TTC549 (cell line): ENCODE results near the gene LY6G6F.
A peak's percentile ranks its signal among the peaks of the same experiment; 100 is the strongest.

Source experiments
- FAIRE-seq: peaks from 2 replicates; lab custom pipeline; 2012; peaks lifted over from hg19 to GRCh38; lab: Jason Lieb, UNC

Gene LY6G6F

DNA sequence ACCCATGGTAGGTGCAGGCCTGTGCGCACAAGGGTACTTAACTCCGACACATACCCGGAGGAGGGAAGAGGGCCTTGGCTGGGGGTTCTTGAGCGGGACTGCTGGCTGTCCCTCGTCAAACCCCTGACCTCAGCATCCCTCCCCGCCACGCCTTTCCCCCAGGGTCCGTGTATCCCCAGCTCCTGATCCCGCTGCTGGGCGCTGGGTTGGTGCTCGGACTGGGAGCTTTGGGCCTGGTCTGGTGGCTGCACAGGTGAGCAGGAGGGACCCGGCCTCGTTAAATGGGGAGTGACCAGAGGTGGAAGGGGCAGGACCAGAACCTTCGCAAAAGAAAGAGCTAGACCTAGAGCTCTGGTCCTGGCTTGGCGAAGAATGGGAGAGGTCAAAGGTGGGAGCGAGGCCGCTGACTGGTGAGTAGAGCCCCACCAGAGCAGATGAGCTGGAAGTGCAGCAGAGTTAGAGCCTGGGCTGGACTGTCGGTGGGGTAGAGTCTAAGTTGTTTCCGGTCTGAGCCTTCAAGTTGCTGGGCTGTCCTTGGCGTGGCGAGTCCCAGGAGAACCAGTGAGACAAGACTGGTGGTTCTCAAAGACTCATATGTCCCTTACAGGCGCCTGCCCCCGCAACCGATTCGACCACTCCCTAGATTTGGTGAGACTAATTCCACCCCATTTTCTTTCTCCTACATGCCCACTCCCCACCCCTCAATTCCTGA, 17.5 kb downstream of the LY6G6F start:
- FAIRE-seq = no peak

DNA sequence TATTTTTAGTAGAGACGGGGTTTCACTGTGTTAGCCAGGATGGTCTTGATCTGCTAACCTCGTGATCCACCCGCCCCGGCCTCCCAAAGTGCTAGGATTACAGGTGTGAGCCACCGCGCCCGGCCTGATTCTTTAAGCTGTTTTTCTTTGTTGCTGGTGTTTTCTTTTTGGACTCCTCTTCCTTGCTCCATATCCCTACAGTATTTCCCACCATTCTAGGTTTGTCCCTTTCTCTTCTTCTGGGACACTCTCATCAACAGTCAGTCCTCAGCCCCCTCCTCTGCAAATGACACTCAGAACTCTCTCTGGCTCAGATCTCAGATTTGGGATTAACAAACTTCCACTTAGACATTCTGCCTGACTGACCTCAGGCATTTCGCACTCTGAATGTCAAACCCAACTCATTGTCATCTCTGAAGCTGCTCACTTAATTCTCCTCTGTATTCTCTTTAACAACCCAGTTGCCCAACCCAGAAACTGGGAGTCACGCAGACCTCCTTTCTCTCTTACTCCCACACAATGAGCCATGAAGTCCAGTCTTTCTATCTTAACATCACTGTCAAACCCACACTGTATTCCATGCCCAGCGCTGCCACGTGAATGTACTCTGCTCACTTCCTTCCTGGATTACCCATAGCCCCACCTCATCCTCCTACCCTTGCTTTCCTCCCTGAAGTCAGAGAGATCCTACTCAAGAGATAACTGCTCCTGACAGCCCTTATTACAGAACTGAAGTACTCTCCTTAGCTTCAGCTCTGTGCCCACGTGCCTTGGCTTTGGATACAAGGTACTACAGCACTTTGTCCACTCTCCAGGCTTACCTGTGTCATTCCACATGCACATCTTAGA, 19.1 kb downstream of the LY6G6F start:
- no peak for FAIRE-seq

DNA sequence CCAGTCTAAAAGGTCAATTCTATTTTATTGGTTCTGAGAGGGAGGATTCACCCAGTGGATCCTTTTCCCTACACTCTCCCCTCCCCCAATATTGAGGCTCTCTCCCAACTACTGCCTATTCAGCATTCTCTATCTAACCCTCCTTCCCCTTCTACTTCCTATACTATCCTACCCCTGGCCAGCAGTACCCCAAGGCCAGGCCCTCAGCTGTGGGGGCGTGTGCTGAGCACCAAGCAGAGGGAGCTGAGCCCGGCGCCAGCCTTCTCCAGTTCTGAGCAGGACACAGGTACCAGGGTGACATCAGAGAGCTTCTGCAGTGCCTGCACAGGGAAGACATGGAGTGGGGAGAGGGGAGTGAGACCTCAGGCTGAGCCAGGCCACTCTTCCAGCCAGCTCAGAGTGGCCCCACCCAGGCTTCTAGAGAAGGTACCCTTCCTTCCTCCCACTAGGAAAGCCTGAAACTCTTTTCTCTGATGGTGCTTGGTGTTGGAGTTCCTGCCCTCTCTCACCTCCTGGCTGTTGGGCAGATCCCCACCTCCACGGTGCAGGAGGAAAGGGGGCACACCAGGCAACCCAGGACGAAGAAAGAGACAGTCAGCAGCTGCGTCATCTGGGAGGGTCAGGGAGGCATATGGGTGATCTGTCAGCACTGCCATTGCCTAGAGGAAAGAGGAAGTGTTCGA, 20.5 kb downstream of the LY6G6F start:
- FAIRE-seq = no peak

DNA sequence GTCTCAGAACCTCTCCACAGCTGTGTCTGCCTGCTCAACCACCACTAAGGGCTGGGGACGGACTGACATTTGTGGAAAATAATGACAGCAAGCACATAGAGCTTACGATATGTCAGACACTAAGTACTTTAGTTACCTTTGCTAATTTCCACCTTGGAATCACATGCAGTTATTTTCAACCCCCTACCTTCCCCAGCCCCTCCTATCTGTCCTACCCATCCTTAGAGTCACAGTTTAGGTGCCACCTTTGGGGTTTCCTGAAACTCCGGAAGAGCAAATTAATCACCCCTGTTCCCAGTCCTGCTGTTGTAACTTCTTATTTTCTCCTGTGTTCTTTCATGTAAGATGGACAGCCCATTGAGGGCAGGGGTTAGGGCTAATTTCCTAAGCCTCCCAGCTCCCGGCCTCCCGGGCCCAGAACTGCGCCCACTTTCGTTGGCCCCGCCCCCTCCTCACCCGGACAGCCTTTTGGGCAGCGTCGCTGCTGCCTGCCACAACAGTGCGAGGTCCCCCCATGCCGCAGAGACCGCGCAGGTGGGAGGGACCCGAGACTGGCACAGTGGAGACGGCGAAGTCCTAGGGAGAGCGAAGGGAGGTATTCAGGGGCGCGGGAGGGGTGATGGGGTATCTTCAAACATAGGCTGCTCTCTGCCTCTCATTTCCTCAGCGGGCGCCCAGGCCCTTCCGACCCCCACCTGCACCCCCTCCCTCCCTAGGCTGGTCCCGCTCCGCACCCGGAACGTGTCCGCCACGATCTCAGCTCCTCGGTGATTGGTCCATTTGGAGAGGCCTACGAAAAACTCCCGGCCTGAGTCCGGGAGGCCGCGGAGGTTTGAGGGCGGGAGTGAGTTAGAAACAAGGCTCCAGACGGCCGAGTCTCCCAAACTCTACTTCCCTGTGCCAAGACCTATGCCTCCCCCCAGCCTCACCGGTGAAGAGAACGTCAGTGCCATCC, 21.3 kb downstream of the LY6G6F start:
- FAIRE-seq = no peak

DNA sequence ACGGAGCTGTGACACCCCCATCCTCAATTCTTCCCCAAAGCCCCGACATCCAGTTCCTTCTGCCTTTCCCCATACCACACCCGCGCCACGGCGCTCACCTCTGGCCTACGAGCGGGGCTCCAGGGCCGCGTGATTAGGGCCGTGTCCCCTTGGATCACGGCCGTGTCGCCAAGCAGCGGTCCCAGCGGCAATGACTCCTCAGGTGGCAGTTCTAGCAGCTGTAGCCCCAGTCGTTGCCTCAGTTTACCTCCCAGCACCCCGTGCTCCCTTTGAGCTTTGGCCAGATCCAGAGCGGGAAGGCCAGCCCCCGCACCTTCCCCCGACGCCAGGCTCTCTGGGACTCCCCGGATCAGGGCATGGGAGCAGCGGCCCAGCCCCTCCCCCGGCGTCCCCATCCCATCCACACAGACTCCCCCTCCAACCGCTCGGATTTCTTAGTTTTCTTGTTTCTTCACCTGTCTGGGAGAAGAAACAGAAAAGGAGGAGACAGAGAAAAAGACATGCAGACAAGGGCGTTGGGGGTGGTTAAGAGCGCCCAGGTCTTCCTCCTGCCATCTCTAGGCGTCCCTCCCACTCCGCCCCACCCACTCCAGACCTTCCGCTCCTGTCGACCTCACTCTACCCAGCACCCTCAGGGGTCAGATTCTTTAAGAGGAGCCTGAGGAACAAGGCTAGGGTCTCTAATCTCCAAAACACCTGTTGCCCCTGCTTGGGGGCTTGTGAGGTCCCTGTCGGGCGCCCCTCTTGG, 22.3 kb downstream of the LY6G6F start, which contains the start of gene DDAH2:
TSS of gene DDAH2 (minus strand) at position 533 of the 748 bp plus-strand sequence. CDS start at position 395, 138 bp downstream.
- no peak for FAIRE-seq

DNA sequence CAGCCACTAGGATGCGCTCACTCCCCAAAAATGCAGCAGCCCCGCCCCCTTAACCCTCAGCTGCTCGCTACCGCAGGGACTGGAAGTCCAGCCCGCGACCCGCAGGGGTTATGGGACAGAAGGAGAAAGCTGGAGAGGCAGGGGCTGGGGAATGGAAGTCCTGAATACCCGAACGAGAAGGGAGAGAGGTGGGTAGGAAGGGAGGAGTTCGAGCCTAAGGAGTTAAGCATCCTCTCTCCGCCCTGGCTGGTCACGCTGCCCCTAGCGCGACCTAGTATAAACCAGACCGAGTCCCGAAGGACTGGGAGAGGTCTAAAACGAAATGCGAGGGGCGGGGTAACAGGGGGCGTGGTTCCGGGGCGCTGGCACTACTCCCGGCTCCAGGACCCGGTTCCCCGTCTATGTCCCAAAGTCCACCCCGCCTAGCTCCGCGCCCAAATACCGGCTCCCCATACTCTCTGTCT, 22.9 kb downstream of the LY6G6F start:
- FAIRE-seq = no peak

DNA sequence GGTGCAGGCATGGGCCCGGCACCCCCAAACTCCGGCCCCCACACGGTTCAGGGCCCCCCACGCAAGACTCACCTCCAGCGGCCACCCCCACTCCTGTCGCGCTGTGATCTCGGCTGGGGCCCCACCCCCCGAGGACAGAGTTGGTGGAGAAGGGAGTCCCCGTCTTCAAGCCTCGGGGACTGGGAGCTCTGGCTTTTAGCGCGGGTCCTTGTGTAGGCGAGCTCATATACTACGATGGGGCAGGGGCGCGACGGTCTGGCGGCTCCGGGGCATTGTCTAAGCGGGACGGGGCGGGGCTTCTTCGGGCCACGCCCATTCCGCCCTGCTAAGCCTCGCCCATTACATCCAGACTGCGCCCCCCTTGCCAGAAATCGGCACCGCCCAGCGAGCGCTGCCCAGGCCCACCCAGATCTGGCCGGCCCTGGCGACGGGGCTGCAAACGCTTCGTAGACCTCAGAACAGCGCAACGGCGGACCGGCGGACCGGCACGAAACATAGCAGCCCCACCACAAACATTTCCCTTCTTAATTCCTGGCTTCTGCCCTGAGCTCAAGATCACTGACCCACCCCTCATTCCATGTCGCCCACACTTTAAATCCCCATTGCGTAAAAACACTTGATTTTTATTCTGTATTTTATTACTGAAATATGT, 23.4 kb downstream of the LY6G6F start:
- FAIRE-seq = no peak

DNA sequence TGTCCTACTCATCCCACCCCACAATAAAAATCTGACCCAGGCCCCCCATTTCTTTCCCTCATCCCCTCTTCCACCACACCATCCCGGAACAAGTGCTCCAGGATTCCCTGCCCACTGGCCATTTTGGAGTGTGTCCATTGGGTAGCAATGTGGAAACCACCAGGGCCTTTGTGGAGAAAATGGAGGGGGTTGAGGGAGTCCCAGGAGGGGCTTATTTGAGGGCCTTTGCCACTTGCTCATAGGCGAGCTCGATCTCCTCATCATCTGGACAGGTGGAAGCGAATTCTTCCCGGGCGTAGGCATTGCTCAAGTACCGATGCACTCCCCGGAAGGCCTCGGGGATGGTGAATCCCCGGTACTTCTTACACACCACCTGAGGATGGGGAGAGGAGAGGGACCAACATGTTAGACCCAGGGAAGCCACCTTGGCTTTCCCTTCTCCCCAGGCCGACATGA, 24.0 kb downstream of the LY6G6F start:
- no peak for FAIRE-seq

DNA sequence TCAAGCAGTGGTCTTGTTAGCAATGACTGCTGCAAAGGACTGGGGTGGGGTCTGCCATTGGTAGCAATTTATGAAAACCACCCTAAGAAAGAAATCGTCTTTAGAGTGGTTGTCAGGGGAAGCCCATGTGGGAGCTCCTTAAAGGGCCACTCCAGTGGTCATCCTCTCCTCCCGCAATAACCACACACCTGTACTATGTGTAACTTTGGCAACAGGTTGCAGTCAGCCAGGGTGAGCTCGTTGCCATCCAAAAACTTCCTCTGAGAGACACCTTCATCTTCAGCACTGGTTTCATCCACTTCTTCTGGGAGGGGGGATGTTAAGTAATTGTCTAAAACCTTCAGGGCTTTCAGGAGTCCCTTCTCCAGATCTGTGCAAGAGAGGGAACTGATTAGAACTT, 25.4 kb downstream of the LY6G6F start:
- FAIRE-seq = no peak

DNA sequence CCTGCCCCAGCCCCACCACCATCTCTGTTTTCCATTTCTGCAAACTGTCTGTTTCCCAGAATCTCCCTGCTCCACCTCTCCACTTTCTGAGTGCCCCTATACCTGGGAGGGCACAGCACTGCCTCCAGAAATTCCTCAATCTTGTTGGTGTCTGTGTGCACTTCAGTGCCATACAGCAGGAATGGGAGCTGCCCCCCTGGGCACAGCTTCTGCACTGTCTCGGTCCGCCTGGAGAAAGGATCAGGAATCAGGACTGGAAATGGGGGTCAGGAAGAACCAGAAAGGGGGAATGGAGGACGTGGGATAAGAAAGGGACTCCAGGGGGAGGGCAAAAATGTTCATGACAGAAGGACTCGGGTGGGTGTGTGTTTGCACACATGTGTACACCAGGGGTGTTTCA, 27.1 kb downstream of the LY6G6F start:
- no peak for FAIRE-seq

DNA sequence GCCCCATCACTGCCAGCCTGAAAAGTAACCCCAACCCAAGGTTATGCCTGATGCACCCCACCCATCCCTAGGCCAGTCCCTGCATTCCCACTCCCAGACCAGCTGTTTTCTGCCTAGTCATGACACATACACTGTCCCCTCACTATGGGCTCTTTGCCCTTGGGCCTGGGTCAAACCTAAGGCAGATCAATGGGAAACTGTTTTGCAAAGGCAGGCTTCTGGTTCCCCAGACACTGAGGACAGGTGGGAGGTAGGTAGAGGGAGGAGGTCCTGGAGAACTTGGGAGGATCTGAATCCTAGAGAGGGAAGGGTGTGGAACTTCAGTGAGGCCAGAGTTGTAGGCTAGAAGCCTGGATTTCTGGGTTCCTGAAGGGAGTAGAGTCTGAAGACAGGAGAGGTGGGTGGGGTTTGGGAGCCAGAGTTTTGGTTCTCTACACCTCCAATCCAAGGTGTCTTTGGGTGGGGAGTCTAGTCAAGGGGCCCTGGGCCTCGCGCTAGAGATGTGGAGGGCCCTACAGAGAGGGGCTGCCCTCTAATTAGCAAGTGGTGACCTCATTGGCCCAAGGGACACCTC, 27.7 kb downstream of the LY6G6F start:
- no peak for FAIRE-seq

DNA sequence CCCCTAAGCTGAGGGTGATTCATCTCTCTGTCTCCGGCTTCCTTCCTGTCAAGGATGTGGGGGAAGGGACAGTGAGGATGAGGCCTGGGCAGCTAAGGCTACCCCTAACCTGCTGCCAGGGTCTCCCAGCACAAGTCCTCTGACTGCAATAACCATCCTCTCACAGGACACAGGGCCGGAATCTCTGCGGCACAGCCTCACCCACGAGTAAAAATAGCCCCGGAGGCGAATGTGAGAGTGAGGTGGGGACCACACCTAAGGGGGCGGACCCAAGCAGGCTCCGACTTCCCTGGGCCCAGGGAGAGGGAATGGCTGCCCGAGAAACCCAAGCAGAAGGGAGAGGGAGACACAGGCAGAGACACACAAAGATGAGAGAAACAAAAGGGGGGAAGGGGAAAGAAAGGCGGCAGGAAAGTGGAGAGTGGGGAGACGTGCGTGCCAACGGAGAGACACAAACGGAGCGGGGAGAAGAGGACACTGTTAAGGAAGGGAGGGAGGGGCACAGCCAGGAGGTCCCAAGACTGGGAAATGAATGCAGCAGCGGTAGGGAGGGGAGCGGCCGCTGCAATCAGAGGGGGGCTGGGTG, 28.2 kb downstream of the LY6G6F start:
- FAIRE-seq = no peak

DNA sequence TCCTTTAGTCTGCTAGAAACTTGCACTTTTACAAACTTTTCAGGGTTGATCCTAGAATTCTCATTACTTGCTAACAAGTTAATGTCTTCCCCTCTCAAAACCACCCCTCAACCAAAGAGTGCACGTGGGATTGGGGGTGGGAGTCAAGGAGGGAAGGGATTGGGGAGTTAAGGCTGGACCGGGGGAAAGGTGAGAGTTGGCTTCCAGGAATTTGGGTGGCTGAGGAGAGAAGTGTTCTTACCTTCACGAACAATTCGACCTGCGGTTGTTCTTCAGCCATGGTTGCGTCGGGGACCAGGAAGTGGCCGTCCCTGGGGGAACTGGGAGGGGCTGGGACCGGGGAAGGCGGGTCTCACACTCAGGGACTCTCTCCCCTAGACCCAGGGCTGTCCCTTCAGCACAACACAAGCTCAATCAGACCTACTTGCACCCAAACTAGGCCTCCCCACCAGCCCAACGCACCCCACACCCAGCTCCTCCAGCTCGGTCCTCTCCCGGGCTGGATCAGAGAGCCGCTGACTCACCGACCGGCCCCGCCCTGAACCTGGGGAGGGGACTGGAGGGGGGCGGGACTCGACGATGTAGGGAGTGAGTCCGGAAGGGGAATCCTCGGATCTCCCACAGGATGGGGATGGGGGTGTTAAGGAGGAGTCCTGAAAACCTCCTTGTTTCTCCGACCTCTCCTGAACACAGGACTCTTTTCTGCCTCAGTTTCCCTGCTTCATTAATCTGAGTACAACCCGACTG, 29.5 kb downstream of the LY6G6F start, which contains the start of gene CLIC1:
TSS of gene CLIC1 (minus strand) at position 510 of the 747 bp plus-strand sequence. CDS start at position 280, 230 bp downstream.
- no peak for FAIRE-seq

DNA sequence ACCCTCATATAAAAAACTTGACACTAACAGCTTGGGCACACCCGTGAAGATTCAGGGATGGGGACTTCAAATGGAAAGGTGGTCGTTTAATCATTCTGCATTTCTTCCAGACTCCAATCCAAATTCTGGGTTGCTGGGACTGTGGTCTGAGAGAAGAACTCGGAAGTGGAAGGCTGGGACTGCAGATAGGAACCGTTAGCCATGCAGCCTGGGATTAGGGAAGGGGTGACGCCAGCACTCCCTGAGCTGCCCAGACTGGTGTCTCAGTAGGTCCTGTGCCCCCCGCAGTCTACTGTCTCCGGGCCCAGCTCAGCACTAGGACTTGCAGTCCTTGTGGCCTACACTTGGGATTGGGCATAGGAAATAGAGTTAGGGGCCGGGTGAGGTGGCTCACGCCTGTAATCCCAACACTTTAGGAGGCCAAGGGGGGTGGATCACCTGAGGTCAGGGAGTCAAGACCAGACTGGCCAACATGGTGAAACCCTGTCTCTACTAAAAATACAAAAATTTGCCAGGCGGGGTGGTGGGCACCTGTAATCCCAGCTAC, 30.2 kb downstream of the LY6G6F start:
- no peak for FAIRE-seq

DNA sequence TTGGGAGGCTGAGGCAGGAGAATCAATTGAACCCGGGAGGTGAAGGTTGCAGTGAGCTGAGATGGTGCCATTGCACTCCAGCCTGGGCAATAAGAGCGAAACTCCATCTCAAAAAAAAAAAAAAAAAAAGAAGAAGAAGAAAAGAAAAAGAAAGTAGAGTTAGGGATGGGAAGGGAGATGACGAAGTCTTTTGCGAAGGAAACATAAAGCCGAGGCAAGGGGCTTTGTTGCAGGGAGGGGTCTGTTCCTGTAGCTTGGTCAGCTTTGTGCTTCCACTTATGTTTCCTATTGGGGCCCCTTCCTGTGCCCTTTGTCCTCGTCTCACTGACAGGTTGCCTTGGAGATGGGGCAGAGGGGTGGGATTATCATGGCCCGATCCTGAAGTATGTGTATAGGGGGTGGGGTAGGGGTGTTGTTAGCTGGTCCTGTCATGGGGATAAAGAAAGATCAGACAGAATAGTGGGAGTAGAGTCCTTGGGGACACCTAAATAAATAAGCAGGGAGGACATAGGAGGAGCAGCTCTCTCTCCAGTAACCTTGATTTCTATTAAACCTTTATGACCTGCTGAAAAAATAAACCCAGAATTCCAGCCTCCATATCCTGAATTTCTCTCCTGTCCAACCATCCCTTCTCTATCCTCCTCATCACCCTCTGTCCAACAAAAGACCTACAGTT, 30.8 kb downstream of the LY6G6F start:
- no peak for FAIRE-seq

DNA sequence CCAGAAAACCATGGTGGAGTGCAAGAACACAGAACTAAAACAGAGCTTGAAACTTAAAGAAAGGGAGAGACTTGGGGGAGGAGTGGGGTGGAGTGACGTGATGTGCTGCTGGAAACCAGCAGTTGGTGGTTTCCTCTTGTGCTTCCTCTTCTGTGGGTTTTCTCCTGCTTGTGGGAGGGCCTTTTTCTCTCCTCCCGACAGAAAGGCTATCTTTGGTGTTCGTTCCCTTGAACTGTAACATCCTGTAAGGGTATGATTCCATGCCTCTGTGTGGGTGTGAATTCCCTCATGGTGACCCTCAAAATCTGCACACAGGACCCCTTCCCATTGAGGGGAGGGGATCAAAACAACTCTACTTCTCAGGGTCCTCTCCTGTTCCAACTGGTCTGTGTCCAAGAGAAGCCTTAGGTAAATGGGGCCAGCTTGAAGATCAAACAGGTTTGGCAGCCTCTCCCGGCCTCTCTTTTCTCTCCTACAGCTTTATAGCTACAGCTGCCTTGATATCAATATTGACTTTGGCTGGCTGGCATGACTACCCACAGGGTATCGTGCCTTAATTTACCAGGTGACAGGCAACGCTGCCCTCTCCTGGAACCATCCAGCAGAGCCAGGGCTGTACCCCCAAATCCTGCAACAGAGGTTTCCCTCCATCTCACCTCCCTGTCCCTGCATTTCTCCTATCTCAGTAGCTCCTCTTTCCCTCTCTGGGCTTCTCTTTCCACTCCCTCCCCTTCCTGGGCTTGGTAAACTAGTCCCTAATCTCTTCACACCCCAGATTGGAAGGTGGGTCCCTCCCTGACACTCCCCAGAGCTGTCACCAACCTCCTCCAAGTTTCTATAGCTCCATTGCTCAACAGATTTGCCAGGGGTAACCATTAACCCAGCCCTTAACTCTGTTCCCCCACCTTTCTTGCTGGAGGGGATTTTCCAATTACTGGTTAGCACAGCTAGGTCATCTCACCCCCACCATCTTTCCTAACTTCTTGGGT, 31.6 kb downstream of the LY6G6F start:
- FAIRE-seq = peak; percentile 31
